ENCODE measurements around the gene RXFP2. TPM values are rescaled to one million over a fixed set of nuclear protein-coding genes. Genes with fewer than 3 reads are reported as not detected.

RXFP2 gene
- total RNA-seq, 4 donors from 2014 or later: 0.19 to 0.44 TPM; not detected in 2

DNA sequence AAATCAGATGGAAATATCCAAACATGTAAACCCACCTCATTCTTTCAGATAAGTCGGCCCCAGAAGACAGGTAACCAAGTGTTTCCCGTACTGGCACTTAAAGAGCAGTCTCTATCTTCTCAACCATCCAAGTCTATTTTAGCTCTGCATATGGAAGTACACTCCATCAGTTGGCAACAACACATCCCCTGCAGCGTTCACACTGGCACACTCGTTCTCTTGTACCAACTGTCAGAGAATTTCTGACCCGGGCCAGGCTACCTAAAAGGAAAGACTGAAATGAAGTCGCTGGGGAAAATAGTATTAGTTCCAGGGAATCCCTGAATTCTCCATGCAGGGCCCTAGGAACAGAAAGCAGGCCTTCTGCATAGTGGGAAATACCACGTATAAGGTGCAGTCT, 109.3 kb downstream of the RXFP2 start:
- intact Hi-C loops (cut with DNase I; ENCODE audit: low total_unique reads): no loop called here
- WGBS, 2 donors: 64 to 67% methylated on average over 7 of the region's 7 CpGs
- no peak for TF ChIP-seq POLR2A (IDR thresholded peaks at IDR 0.05)
- TF ChIP-seq, protein P1, sequence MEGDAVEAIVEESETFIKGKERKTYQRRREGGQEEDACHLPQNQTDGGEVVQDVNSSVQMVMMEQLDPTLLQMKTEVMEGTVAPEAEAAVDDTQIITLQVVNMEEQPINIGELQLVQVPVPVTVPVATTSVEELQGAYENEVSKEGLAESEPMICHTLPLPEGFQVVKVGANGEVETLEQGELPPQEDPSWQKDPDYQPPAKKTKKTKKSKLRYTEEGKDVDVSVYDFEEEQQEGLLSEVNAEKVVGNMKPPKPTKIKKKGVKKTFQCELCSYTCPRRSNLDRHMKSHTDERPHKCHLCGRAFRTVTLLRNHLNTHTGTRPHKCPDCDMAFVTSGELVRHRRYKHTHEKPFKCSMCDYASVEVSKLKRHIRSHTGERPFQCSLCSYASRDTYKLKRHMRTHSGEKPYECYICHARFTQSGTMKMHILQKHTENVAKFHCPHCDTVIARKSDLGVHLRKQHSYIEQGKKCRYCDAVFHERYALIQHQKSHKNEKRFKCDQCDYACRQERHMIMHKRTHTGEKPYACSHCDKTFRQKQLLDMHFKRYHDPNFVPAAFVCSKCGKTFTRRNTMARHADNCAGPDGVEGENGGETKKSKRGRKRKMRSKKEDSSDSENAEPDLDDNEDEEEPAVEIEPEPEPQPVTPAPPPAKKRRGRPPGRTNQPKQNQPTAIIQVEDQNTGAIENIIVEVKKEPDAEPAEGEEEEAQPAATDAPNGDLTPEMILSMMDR (IDR thresholded peaks at IDR 0.05): no peak
- H3K4me3 ChIP-seq (ENCODE audit: low read depth, poor library complexity, severe bottlenecking): no peak overlapping the region
- no peak for DNase-seq (ENCODE audit: low spot score in 2 of 2)

DNA sequence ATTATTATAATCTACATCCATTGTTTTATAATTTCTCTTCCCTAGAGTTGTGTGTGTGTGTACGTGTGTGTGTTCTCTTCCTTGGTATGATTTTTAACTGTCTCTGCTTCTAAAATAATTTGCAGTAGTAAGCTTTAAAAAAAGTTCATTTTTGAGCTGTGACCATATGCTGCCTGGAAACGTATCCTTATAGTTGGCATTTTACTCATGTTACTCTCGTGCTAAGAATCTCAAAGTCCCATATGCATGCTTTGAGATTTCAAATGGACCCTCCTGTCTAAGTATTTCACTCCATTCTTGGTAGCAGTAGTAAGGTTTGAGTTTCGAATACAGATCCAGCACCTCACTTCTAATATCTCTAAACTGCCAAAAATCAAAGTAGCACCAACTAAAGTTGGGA, 109.9 kb downstream of the RXFP2 start:
- 71 to 79% methylated on average over 4 of the region's 4 CpGs for WGBS, 2 donors
- no peak overlapping the region for H3K4me3 ChIP-seq (ENCODE audit: low read depth, poor library complexity, severe bottlenecking)
- no peak for DNase-seq (ENCODE audit: low spot score in 2 of 2)
- intact Hi-C loops (cut with DNase I; ENCODE audit: low total_unique reads): no loop called here
- no peak for TF ChIP-seq POLR2A (IDR thresholded peaks at IDR 0.05)
- TF ChIP-seq, protein P1 (IDR thresholded peaks at IDR 0.05): no peak

DNA sequence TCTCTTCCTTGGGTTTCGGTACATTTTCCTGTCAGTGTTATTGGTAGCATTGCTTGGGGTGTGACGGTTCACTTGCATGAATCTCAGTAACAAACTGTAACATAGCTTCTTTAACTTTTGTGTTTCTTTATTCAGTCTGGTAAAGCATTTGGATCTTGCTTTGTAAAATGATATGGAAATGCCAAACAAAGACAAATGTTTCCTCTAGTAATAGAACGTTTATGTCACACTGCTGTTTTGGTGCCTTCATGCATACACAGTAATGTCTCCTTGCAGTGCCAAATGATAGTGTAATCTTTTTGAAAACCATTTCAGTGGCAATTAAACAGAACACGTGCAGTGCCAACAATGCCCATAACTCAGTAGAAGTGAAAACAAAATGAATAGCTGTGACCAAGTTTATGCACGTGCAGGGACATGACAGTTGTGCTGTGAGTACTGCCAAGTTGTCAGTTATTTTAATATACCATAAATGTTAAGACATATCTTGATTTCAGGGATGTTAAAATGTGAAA, 110.8 kb downstream of the RXFP2 start:
- 35% methylated on average over 5 of the region's 5 CpGs for WGBS, 2 donors
- no peak for DNase-seq (ENCODE audit: low spot score in 2 of 2)
- no peak overlapping the region for H3K4me3 ChIP-seq (ENCODE audit: low read depth, poor library complexity, severe bottlenecking)
- TF ChIP-seq POLR2A (IDR thresholded peaks at IDR 0.05): no peak
- TF ChIP-seq, protein P1 (IDR thresholded peaks at IDR 0.05): no peak
- intact Hi-C loops (cut with DNase I; ENCODE audit: low total_unique reads): no loop called here

DNA sequence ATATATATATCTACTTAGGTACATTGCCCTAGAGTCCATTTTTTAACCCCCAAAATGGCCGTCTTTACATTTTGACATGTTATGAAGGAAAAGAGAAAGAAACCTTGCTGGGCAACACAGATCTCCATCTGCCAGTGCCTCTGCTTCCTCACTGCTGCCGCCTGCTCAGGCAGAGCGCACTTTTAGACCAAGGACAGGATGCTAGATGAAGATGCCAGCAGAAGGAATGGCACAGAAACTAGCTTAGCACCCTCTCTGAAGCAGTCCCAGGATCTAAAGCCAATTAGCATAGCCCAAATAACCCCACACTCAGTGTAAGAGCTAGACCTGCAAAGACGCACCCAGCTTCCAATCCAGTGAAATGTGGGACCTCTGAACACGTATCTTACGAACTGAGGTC, 111.9 kb downstream of the RXFP2 start:
- DNase-seq (ENCODE audit: low spot score in 2 of 2): no peak
- TF ChIP-seq POLR2A (IDR thresholded peaks at IDR 0.05): no peak
- TF ChIP-seq, protein P1 (IDR thresholded peaks at IDR 0.05): no peak
- no peak overlapping the region for H3K4me3 ChIP-seq (ENCODE audit: low read depth, poor library complexity, severe bottlenecking)
- intact Hi-C loops (cut with DNase I; ENCODE audit: low total_unique reads): no loop called here
- WGBS, 2 donors: 93 to 96% methylated on average over 6 of the region's 6 CpGs

Measured in lower leg skin (tissue), 4 donors.